ENCODE data around the gene HRK. TPM values are rescaled to one million over a fixed set of nuclear protein-coding genes. Genes with fewer than 3 reads are reported as not detected.

Gene HRK
- total RNA-seq, 1 donor from 2014 or later = not detected

DNA sequence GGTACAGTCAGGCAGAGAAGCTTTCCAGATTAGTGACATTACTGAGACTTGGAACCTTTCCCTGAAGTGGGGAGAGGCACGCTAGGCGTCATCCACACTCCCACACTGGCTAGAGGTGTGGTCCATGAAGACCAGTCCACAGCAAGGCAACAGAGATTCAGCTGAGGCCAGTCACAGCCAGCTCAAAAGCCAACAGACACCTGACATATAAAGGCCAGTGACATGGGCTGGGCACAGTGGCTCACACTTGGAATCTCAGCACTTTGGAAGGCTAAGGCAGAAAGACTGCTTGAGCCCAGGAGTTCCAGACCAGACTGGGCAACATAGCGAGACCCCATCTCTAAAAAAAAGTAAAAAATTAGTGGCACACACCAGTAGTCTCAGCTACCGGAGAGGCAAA is 10.9 kb downstream of the HRK start:
- DNase-seq (ENCODE audit: low read depth in 2 of 2) = no peak

DNA sequence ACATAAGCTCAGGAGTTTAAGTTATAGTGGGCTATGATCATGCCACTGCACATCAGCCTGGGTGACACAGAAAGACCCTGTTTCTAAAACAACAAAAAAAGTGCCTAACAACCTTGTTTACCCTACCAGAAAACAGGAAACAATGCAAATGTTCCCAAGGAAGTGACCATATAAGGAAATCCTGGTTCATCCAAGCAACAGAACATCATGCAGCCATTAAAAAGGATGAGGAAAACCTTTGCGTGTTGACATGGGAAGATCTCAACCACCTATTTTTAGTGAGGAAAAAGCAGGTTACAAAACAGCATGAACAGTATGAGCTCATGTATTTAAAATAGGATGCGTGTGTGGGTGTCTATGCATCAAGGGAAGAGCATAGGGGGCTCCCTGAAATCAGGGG is 13.7 kb downstream of the HRK start:
- no peak for DNase-seq (ENCODE audit: low read depth in 2 of 2)

DNA sequence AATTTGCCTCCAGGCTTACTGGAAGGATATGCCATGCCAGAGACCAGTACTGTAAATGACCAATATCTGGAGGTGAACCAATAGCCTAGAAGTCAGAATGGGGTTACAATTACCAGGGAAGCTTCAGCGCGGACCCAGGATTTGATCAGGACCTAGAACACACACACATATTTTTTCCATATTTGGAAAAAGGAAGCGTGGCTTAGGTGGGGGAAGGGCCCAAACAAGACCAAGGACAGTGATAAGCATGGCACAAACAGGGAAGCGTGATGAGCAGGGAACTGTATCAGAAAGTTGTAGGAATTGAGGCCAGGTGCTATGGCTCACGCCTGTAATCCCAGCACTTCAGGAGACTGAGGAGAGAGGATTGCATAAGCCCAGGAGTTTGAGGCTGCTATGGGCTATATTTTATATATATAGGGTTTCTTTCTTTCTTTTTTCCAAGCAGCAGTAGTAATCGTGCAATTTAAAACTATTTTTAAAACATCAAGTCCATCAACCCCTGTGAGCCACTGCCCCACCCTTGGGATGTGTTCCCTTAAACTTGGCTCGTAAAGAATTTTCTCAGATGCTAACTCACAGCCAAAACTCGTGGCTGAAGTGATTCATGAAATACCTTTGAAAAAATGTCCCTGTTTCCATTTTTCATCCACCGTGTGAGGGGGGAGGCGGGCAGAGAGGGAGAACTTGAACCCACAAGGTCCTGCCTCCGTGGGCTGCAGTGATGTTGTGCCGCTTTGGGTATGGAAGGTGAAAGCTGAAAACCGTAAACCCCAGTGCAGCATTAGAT is 16.7 kb downstream of the HRK start:
- DNase-seq (ENCODE audit: low read depth in 2 of 2) = no peak

DNA sequence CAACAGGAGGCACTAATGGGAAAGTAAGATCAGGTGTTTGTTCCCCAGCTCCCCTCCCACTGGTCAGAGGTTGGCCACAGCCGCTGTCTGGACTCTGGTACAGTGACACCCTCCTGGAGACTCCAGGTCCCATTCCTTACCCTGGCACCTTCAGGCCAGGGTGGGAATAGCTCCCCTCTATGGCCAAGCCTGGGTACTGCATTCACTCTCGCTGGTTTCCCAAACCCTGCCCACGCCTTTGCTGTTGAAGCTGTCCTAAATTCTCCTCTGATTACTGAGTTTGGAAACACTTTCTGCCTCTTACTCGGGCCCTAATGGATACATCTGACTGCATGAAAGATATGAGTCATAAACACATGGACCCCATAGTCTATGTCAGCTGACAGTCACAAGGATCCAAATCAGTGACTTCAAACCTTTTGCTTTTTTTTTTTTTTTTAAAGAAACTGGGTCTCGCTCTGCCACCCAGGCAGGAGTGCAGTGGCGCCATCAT is 17.9 kb downstream of the HRK start:
- DNase-seq (ENCODE audit: low read depth in 2 of 2) = no peak

DNA sequence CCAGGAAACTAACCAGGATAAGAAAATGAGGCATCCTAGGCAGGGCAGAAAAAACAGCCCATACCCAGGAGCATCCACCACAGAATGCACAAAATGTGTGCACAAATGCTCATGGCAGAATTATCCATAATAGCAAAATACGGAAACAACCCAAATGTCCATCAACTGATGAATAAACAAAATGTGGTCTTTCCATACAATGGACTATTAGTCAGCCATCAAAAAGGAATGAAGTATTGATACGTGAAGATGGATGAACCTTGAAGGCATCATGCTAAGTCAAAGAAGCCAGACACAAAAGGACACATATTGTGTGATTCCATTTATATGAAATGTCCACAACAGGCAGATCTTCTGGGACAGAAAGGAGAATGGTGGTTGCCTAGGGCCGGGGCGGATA is 19.1 kb downstream of the HRK start:
- no peak for DNase-seq (ENCODE audit: low read depth in 2 of 2)

DNA sequence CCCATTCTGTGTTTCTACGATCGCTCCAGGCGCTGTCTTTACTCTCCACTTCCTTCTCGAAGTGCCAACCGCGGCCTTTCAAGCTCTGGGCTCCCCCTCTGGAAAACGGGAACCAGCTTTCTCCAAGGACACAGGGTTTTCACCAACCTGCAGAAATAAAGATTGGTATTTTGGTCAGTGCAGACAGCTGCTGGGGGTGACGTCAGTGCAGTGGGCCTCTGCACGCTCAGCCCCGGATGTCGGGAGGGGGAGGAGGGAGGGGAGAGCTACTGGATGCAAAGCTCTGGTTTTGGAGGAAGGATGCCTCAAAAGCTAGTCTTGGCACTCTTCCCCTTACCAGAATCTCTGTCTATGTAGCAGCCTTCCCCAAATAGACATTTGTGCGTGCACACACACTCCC is 19.9 kb downstream of the HRK start:
- DNase-seq (ENCODE audit: low read depth in 2 of 2) = no peak

DNA sequence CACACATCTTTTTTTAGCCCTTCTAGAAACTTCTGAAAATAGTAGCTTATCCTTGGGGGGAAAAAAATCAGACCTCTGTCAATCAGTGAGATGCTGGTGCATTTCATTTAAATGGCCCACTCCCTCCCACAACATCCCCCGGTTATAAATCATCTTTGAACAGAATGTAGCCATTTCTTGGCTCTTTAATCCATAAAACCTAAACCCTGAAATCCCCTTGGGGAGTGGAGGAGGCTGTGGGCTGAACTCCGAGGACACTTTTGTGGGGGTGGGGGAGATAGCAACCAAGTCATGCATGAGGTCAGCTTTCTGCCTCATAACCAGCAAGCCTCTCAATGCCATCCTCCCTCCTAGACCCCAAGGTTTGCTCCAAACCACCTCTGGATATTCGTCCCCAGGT is 21.0 kb downstream of the HRK start:
- DNase-seq (ENCODE audit: low read depth in 2 of 2) = no peak

DNA sequence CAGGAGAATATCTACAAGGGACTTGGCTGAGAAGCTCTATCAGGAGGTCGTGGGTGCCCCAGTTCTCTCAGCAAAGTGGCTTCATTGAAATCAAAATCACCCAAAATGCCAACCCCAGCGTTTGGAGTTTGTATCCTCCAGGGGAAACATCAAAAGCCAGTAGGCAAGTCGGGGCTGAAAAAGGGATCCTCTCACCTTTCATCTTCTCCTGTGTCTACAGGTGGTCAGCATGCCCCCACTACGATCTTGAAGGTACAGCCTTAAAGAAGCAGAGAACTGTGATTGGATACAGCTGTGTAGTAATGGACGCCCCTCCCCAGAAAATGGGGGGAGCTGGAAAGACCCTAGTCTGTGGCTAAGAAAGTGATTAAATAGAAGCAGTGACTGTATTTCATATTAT is 22.2 kb downstream of the HRK start:
- no peak for DNase-seq (ENCODE audit: low read depth in 2 of 2)

DNA sequence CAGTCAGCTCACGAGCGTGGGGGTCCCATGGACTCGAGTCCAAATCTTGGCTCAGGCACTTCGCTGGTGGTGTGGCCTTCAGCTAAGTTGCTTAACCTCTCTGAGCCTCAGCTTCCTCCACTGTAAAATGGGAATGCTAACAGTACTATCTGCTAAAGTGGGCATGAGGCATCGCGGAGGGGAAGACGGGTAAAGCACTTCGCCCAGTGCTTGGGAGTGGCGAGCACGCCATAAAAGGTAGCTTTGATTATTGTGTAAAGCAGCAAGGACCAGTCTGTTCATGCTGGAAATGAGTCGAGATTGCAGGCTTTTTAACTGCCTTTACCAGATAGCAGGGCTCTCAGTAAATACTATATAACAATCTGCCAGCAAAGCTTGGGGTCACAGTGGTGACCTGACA is 24.5 kb downstream of the HRK start:
- no peak for DNase-seq (ENCODE audit: low read depth in 2 of 2)

DNA sequence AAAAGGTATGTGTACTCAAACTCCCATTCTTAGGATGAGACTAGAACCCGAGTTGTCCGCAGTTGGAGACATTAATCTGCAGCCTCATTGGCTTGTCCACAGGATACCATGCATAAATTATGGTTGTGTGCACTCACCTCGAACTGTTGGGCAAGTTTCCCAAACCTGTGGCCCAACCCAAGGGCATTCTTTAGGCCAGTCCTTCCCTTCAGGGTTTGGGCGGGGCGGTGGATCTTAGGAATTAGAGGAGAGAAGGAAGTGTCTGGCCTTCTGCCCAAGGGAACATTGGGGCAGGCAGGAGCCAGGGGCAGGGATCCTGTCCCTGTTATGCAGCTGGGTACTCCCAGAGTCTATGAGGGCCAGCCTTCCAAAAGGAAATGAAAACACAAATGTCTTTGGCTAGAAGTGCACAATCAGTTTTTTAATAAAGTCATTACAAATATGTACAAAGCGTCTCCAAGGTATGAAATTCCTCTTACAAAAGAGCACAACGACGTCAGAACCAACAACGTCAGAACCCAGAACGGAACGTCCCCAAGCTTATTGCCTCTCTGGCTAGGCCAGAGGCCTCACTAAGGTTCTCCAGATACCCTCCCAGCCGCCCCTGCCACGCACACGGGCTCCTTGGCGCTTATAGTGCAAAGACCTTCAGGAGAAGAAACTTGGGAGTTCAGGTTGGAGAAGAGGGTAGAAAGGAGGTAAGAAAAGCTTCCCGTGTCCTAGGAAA is 25.3 kb downstream of the HRK start:
- DNase-seq (ENCODE audit: low read depth in 2 of 2) = no peak

DNA sequence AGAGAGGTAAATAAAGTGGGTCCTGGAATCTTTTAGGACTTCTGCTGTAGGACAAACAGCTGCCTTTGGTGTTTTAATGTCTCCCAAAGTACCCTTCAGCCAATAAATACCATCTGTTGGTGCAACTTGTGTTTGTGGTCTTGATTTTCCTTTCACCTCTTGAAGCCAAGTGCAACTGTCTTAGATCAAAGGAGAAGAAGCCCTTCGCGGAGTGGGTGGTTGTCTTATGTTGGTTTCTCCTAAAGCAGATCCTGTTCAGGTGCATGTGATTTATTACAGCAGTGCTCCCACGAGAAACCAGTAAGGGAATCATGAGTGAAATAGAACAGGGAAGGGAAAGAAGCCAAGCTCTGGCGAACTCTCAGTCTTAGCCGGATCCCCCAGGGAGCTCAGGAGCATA is 27.7 kb downstream of the HRK start:
- DNase-seq (ENCODE audit: low read depth in 2 of 2) = no peak

DNA sequence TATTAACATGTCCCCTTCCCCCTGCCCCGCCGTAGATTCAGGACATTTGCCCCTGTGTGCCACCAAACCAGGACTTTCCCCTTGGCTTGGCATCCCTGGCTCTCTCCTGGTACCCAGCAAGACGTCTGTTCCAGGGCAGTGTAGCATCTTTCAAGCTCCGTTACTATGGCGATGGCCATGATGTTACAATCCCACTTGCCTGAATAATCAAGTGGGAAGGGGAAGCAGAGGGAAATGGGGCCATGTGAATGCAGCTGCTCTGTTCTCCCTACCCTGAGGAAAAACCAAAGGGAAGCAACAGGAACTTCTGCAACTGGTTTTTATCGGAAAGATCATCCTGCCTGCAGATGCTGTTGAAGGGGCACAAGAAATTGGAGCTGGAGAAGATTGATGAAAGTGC is 28.9 kb downstream of the HRK start:
- no peak for DNase-seq (ENCODE audit: low read depth in 2 of 2)

DNA sequence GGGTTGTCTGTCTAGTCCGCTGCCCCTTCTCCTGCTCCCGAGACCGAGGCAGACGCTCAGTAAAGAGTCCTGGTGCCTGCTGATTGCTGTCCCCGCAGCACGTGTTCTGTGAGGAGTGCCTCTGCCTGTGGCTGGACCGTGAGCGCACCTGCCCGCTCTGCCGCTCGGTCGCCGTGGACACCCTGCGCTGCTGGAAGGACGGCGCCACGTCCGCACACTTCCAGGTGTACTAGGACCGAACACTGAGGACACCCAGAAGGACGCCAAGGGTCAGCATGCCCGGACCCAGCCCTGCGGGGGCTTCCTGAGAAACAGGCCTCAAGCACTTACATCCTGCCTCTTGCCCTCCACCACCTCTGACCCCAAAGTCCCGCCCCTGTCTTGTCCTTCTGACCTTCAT is 32.0 kb downstream of the HRK start:
- DNase-seq (ENCODE audit: low read depth in 2 of 2) = no peak

DNA sequence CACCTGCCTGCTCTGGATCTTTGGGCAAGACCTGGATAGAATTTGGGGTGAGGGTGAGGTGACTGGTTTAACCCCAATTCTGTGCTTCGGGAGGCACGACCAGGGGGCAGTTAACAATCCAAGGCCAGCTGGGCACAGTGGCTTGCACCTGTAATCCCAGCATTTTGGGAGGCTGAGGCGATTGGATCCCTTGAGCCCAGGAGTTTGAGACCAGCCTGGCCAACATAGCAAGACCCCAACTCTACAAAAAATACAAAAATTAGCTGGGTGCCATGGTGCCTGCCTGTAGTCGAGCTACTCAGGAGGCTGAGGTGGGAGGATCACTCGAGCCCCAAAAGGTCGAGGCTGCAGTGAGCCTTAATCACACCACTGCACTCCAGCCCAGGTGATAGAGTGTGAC is 38.2 kb downstream of the HRK start:
- no peak for DNase-seq (ENCODE audit: low read depth in 2 of 2)

DNA sequence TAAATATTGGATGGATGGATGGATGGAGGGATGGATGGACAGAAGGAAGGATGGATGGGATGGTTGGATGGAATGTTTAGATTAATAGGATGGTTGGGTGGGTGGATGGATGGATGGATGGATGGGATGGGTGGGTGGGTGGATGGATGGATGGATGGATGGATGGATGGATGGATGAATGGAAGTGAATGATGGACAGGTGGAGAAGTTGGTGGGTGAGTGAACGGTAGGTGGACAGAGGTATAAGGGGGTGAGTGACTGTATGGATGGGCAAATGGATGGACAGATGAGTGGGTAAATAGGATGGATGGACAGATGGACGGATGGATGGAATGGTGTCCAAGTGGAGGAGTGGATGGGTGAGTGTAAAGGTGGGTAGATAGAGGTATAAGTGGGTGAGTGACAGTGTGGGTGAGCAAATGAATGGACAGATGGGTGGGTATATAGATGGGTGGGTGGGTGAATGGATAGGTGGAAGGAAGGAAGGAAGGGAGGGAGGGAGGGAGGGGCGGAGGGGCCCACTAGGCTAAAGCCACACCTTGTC is 41.9 kb downstream of the HRK start:
- no peak for DNase-seq (ENCODE audit: low read depth in 2 of 2)

DNA sequence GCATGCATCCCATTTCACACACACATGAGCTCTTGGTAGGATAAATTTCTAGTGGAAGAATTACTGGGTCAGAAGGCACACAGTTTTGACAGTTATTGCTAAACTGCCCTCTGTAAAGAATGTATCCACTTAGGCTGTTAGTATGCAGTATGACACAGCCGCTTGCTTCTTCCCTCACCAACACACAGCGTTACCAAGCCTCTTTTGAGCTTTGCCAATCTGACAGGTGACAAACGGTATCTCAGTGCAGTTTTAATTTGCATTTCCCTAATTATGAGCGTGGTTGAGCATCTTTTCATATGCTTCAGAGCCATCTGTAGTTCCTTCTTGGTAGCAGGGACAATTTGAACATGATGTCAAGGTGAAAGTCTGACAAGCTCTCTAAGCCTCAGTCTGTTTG is 42.9 kb downstream of the HRK start:
- DNase-seq (ENCODE audit: low read depth in 2 of 2) = no peak

DNA sequence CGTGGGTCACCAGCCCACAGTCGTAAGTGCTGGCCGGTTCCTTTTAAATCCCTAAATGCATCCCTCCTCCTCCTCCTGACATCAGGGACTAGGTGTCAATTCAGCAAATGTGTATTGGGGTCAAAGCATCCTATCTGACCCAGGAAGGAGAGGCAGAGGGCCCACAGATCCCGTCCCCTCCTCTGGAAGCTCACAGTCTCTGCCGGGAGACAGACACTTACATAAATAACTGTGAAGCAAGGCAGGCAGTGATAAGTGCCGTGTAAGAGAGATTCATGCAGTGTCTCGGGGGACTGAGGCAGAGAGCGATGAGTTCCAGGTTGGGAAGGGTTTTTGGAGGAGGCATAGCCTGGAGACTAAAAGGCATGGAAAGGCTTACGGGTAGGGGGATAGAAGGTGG is 44.1 kb downstream of the HRK start:
- DNase-seq (ENCODE audit: low read depth in 2 of 2) = no peak

DNA sequence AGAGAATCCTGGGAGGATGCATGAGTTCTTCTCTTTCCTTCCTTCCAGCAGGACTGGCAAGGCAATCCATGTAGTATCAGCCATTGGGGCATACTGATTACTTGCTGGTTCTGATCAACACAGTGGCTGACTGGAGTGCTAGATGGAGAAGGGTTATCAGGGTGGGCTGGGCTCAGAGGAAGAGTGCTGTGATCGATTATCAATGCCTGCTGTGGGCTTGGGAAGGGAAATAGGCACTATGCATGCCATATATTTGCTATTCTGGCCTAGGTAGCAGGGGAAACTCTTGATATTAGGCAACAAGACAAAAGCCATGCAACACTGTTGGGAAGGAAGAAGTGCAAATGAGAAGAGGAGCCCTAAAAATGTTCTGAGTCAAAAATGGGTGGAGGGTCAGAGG is 45.8 kb downstream of the HRK start:
- DNase-seq (ENCODE audit: low read depth in 2 of 2) = no peak

DNA sequence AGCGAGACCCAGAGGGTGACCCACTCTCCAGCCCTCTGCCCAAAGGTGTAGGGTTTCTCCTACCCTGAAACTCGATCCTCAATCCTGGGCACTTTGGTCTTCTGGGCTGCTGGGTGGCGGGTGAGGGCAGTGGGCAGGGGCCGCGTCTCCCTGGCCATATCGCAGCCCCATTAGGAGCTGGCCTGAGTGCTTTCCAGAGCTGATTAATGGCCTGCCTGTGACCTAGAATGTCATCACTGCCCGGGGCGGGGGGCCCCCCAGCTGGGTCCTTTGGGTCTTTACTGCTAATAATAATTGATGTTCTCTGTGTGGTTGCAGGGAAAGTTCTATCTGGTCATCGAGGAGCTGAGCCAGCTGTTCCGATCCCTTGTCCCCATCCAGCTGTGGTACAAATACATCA is 47.8 kb downstream of the HRK start:
- no peak for DNase-seq (ENCODE audit: low read depth in 2 of 2)

DNA sequence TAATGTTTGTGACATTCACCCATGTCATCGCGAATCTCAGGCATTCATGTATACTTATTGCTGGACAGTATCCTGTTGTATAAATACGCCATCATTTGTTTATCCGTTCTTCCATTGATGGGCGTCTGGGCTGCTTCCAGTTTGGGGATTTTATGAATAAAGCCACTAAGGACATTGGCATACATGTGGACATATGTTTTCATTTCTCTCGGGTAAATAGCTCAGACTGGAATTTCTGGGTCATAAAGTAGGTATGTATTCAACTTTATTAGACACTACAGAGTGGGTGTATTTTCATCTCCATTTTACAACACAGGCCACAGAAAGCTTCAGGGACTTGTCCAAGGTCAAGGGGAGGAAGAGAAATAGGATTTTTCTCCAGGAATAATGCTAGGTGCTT is 48.9 kb downstream of the HRK start:
- no peak for DNase-seq (ENCODE audit: low read depth in 2 of 2)

DNA sequence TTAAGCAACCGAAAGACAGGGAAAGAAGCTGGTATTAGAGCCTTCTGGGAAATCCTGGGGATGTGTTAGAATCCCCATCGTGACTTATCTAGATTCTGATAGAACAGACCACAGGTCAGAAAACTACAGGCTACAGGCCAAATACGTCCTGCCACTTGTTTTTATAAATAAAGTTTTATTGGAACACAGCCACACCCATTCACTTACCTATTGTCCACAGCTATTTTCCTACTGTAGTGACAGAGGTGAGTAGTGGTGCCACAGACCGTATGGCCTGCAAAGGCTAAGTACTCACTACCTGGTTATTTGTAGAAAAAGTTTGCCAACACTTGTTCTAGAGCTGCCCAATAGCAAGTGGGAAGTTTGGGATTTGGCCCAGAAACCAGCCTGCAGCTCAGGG is 53.8 kb downstream of the HRK start:
- no peak for DNase-seq (ENCODE audit: low read depth in 2 of 2)

DNA sequence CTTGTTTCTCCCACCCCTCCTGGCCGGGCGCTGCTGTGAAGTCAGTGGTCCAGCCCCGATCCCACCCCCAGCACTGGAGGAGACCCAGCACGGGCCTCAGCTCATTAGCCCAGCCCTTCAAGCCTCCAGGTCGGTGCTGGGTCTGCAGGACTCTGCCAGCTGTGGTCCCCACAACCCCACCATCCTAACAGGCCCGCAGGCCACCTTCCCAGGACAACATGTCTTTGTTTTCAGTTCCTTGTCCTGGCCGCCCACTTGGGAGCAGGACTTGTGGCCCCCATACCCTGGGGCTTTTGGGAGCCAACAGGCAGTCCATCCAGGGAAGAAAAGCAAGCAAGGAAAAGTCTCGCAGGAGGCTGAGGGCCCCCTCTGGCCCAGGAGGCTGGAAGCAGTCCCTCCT is 60.0 kb downstream of the HRK start:
- DNase-seq (ENCODE audit: low read depth in 2 of 2) = no peak

DNA sequence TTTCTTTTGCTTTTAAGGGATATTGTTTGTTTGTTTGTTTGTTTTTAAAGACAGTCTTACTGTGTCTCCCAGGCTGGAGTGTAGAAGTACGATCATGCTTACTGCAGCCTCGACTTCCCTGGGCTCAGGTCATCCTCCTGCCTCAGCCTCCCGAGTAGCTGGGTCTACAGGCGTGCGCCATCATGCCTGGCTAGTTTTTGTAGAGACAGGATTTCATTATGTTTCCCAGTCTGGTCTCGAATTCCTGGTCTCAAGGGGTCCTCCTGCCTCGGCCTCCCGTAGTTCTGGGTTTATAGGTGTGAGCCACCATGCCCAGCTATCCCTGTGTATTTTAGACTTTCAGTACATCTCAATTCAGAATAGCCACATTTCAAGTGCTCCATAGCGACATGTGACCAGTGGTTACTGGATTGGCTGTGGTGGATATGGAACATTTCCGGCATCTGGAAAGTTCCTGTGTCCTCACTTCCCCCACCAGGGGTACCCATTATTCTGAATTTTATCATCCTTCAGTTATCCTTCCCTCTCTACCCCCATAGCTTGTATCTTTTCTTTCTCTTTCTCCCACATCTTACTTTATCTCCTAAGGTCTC is 61.1 kb downstream of the HRK start:
- DNase-seq (ENCODE audit: low read depth in 2 of 2) = no peak
